ENCODE data around the gene BNC2. TPM values are rescaled to one million over a fixed set of nuclear protein-coding genes. Genes with fewer than 3 reads are reported as not detected.

The BNC2 gene
- total RNA-seq, 1 experiment from 2014 or later, result 2.9 TPM

- Histone ChIP-seq H3F3A (ENCODE audit: insufficient read depth, low read depth) (no peaks in the 10 kb centered on the region), H3K27ac (no peak overlapping the region), H3K79me2 (ENCODE audit: low read depth) (no peaks in the 10 kb centered on the region), H3K4me3 (no peak overlapping the region), H3K4me1 (replicated peaks; ENCODE audit: insufficient read depth) (no peaks in the 10 kb centered on the region), H2AFZ (no peak overlapping the region), H3K27me3 (ENCODE audit: insufficient read depth, low read depth) (no peaks in the 10 kb centered on the region), H3K9me2 (ENCODE audit: insufficient read depth) (no peaks in the 10 kb centered on the region), H3K9me3 (ENCODE audit: insufficient read depth, low read depth) (no peaks in the 10 kb centered on the region), H4K20me1 (ENCODE audit: insufficient read depth) (no peaks in the 10 kb centered on the region), H3K4me2 (no peak overlapping the region), H3K36me3 (ENCODE audit: low read depth) (no peaks in the 10 kb centered on the region)
- POLR2A ChIA-PET (ENCODE audit: unreplicated experiment), result no interaction called here
- intact Hi-C loops (cut with micrococcal nuclease; ENCODE audit: unreplicated experiment), result no loop called here
- TF ChIP-seq, protein P1, sequence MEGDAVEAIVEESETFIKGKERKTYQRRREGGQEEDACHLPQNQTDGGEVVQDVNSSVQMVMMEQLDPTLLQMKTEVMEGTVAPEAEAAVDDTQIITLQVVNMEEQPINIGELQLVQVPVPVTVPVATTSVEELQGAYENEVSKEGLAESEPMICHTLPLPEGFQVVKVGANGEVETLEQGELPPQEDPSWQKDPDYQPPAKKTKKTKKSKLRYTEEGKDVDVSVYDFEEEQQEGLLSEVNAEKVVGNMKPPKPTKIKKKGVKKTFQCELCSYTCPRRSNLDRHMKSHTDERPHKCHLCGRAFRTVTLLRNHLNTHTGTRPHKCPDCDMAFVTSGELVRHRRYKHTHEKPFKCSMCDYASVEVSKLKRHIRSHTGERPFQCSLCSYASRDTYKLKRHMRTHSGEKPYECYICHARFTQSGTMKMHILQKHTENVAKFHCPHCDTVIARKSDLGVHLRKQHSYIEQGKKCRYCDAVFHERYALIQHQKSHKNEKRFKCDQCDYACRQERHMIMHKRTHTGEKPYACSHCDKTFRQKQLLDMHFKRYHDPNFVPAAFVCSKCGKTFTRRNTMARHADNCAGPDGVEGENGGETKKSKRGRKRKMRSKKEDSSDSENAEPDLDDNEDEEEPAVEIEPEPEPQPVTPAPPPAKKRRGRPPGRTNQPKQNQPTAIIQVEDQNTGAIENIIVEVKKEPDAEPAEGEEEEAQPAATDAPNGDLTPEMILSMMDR (conservative IDR thresholded peaks at IDR 0.05), result no peak
- TF ChIP-seq EZH2 (IDR thresholded peaks at IDR 0.05; ENCODE audit: low read depth), result no peak
- no peak for DNase-seq
- CTCF ChIA-PET, result no interaction called here
- no TSS peak for BruUV-seq (replicated peaks)
These were observed 435.9 kb downstream of the BNC2 start for GRCh38 chr9:16434526-16434925.

DNA sequence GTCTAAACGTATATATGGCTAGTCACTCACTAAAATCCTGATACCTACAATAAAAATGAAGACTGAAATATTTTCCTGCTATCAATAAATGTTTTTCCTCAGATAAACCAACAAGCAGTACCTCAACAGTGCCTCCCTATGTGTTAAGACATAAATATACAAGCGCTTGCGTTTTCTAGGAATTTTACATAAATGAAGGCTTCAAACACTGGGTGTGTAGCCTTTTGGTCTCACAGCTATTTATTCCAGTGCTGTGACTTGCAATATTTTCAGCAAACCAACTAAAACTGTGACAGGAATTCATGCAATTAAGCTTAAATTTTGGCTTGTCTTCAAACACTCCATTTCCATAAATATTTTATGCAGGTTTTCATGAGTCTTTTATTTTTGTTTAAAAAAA is 437.0 kb downstream of the BNC2 start:
- CTCF ChIA-PET, result no interaction called here
- no peak overlapping the region for H3K4me3 ChIP-seq
- no peaks in the 10 kb centered on the region for H3K9me2 ChIP-seq (ENCODE audit: insufficient read depth)
- no peaks in the 10 kb centered on the region for H4K20me1 ChIP-seq (ENCODE audit: insufficient read depth)
- intact Hi-C loops (cut with micrococcal nuclease; ENCODE audit: unreplicated experiment), result no loop called here
- no peak overlapping the region for H3K27ac ChIP-seq
- H3F3A ChIP-seq (ENCODE audit: insufficient read depth, low read depth), result no peaks in the 10 kb centered on the region
- no TSS peak for BruUV-seq (replicated peaks)
- H3K4me1 ChIP-seq (replicated peaks; ENCODE audit: insufficient read depth), result no peaks in the 10 kb centered on the region
- POLR2A ChIA-PET (ENCODE audit: unreplicated experiment), result no interaction called here
- H3K4me2 ChIP-seq, result no peak overlapping the region
- TF ChIP-seq, protein P1 (conservative IDR thresholded peaks at IDR 0.05), result no peak
- TF ChIP-seq EZH2 (IDR thresholded peaks at IDR 0.05; ENCODE audit: low read depth), result no peak
- H3K79me2 ChIP-seq (ENCODE audit: low read depth), result no peaks in the 10 kb centered on the region
- DNase-seq, result no peak
- no peaks in the 10 kb centered on the region for H3K9me3 ChIP-seq (ENCODE audit: insufficient read depth, low read depth)
- no peaks in the 10 kb centered on the region for H3K27me3 ChIP-seq (ENCODE audit: insufficient read depth, low read depth)
- H3K36me3 ChIP-seq (ENCODE audit: low read depth), result no peaks in the 10 kb centered on the region
- H2AFZ ChIP-seq, result no peak overlapping the region

DNA sequence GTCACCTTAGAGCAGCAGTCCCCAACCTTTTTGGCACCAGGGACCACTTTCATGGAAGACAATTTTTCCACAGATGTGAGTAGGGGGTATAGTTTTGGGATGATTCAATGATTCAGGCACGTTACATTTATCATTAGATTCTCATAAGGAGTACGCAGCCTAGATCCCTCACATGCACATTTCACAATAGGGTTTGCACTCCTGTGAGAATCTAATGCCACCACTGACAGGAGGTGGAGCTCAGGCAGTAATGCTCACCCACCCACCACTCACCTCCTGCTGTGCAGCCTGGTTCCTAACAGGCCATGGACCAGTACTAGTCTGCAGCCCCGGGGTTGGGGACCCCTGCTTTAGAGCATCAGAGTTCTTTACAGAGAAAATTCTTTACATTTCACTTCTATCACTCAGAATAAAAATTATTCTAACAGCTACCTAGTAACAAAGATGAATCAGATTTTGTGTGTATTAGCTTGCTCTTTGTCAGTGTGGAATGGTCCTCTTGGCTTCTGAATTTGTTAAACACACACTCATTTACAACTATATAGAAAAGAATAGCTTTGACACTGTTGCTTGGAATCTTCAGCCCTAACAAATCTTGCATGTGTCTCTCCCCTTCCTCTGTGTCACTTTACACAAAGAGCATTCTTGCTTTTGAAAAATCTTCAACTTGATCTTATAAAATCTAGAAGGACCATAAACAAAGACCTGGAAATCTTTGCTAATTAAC is 438.6 kb downstream of the BNC2 start:
- no peak overlapping the region for H3K27ac ChIP-seq
- intact Hi-C loops (cut with micrococcal nuclease; ENCODE audit: unreplicated experiment), result no loop called here
- no peak overlapping the region for H3K4me3 ChIP-seq
- H3K9me2 ChIP-seq (ENCODE audit: insufficient read depth), result no peaks in the 10 kb centered on the region
- H3K4me1 ChIP-seq (replicated peaks; ENCODE audit: insufficient read depth), result no peaks in the 10 kb centered on the region
- H3K36me3 ChIP-seq (ENCODE audit: low read depth), result no peaks in the 10 kb centered on the region
- H4K20me1 ChIP-seq (ENCODE audit: insufficient read depth), result no peaks in the 10 kb centered on the region
- CTCF ChIA-PET, result no interaction called here
- H3K79me2 ChIP-seq (ENCODE audit: low read depth), result no peaks in the 10 kb centered on the region
- no peak overlapping the region for H2AFZ ChIP-seq
- no peak for TF ChIP-seq EZH2 (IDR thresholded peaks at IDR 0.05; ENCODE audit: low read depth)
- TF ChIP-seq, protein P1 (conservative IDR thresholded peaks at IDR 0.05), result no peak
- no peaks in the 10 kb centered on the region for H3F3A ChIP-seq (ENCODE audit: insufficient read depth, low read depth)
- POLR2A ChIA-PET (ENCODE audit: unreplicated experiment), result no interaction called here
- no peak for DNase-seq
- H3K9me3 ChIP-seq (ENCODE audit: insufficient read depth, low read depth), result no peaks in the 10 kb centered on the region
- BruUV-seq (replicated peaks), result no TSS peak
- no peaks in the 10 kb centered on the region for H3K27me3 ChIP-seq (ENCODE audit: insufficient read depth, low read depth)
- H3K4me2 ChIP-seq, result no peak overlapping the region

Measured in PC-9 (cell line).